HepG2 (cell line): Measurements from ENCODE around the gene PDZK1. TPM values are rescaled to one million over a fixed set of nuclear protein-coding genes. Genes with fewer than 3 reads are reported as not detected.

Experiments used
- ASH2L ChIP-seq: fragments of 300-600, 200-600 bp; sonication (generic); IDR thresholded peaks from 2 replicates; pipeline ENCODE4 v1.7.0; 2017; ENCODE audit warnings: low read depth, mild to moderate bottlenecking, moderate library complexity, mixed read lengths, low read length; ENCODE audit not compliant: insufficient read length
- BCL6 ChIP-seq: IDR thresholded peaks from 2 replicates; pipeline ENCODE4 v1.6.1; 2016; ENCODE audit warnings: missing genetic modification reagents, missing compliant biosample characterization
- CBX2 ChIP-seq, 2 experiments: fragments of 200-600 bp in 1 of 2; sonication (generic); formaldehyde crosslinking in 1 of 2; IDR thresholded peaks; 2 replicates each; pipeline versions ENCODE4 v1.7.0 to v1.8.1; 2018 to 2022; ENCODE audit warnings: low read depth in 2 of 2, low read length in 1 of 2, mild to moderate bottlenecking in 1 of 2, missing genetic modification reagents in 1 of 2
- CENPX ChIP-seq: sonication (generic); formaldehyde crosslinking; IDR thresholded peaks from 2 replicates; pipeline ENCODE4 v1.9.0; 2021; ENCODE audit warnings: mild to moderate bottlenecking, missing genetic modification reagents, moderate library complexity
- FOSL2 ChIP-seq: sonication (generic); formaldehyde crosslinking; IDR thresholded peaks from 2 replicates; pipeline ENCODE4 v1.4.0; 2020; ENCODE audit warnings: missing genetic modification reagents
- GATAD2A ChIP-seq: IDR thresholded peaks from 2 replicates; pipeline ENCODE4 v1.6.1; 2016
- HNF4A ChIP-seq: sonication (generic); formaldehyde crosslinking; IDR thresholded peaks from 2 replicates; pipeline ENCODE4 v1.4.0; 2020; ENCODE audit warnings: missing genetic modification reagents
- KMT2B ChIP-seq: IDR thresholded peaks from 2 replicates; pipeline ENCODE4 v1.6.1; 2016; ENCODE audit warnings: missing genetic modification reagents, missing compliant biosample characterization
- ONECUT2 ChIP-seq: sonication (generic); formaldehyde crosslinking; IDR thresholded peaks from 2 replicates; pipeline ENCODE4 v1.4.0; 2020; ENCODE audit warnings: missing genetic modification reagents
- PCBP2 ChIP-seq: fragments of 200-400 bp; formaldehyde crosslinking; optimal IDR thresholded peaks from 2 replicates; pipeline ENCODE3; 2018; ENCODE audit warnings: low read length, low read depth; ENCODE audit not compliant: poor library complexity, severe bottlenecking
- POLR2AphosphoS5 ChIP-seq: IDR thresholded peaks from 2 replicates; pipeline ENCODE4 v1.6.1; 2012; ENCODE audit warnings: low read depth, low read length
- SALL2 ChIP-seq: sonication (generic); formaldehyde crosslinking; IDR thresholded peaks from 2 replicates; pipeline ENCODE4 v1.8.1; 2023; ENCODE audit warnings: mild to moderate bottlenecking, missing genetic modification reagents, inconsistent platforms
- ZBTB38 ChIP-seq: sonication (generic); formaldehyde crosslinking; IDR thresholded peaks from 2 replicates; pipeline ENCODE4 v1.5.1; 2020; ENCODE audit warnings: mild to moderate bottlenecking, missing genetic modification reagents
- ZFY ChIP-seq: sonication (generic); formaldehyde crosslinking; IDR thresholded peaks from 2 replicates; pipeline ENCODE4 v1.4.0; 2020; ENCODE audit warnings: missing genetic modification reagents
- ZNF256 ChIP-seq: sonication (generic); formaldehyde crosslinking; conservative IDR thresholded peaks from 2 replicates; pipeline ENCODE4 v1.4.0; 2020; ENCODE audit warnings: missing genetic modification reagents
- ZNF3 ChIP-seq: IDR thresholded peaks from 2 replicates; pipeline ENCODE4 v1.7.0; 2017; ENCODE audit warnings: inconsistent platforms
- ZNF33A ChIP-seq: sonication (generic); formaldehyde crosslinking; IDR thresholded peaks from 2 replicates; pipeline ENCODE4 v1.5.1; 2020; ENCODE audit warnings: missing genetic modification reagents, mild to moderate bottlenecking, moderate library complexity, borderline replicate concordance
- ZNF460 ChIP-seq: sonication (generic); formaldehyde crosslinking; IDR thresholded peaks from 2 replicates; pipeline ENCODE4 v1.5.1; 2020; ENCODE audit warnings: missing genetic modification reagents, mild to moderate bottlenecking, borderline replicate concordance
- ZNF549 ChIP-seq: sonication (generic); formaldehyde crosslinking; IDR thresholded peaks from 2 replicates; pipeline ENCODE4 v1.5.0; 2020; ENCODE audit warnings: missing genetic modification reagents
- ZNF572 ChIP-seq: sonication (generic); formaldehyde crosslinking; IDR thresholded peaks from 2 replicates; pipeline ENCODE4 v1.5.1; 2020; ENCODE audit warnings: mild to moderate bottlenecking, missing genetic modification reagents
- ZNF577 ChIP-seq: sonication (generic); formaldehyde crosslinking; IDR thresholded peaks from 2 replicates; pipeline ENCODE4 v1.4.0; 2020; ENCODE audit warnings: mild to moderate bottlenecking, low read depth, missing genetic modification reagents, borderline replicate concordance
- ZNF614 ChIP-seq: IDR thresholded peaks from 2 replicates; pipeline ENCODE4 v1.6.1; 2018; ENCODE audit warnings: missing biosample characterization, missing genetic modification reagents, inconsistent platforms, borderline replicate concordance
- ZNF644 ChIP-seq: IDR thresholded peaks from 2 replicates; pipeline ENCODE4 v1.6.1; 2016; ENCODE audit warnings: low read depth
- ZNF652 ChIP-seq: IDR thresholded peaks from 2 replicates; pipeline ENCODE4 v1.6.1; 2016; ENCODE audit warnings: low read depth, borderline replicate concordance
- polyA plus RNA-seq, 8 experiments: library from polyadenylated mRNA; depleted of rRNA in 3 of 8; stranded (reverse) in 7 of 8; unstranded in 1 of 8; fragments of >200 nt; fragmentation: Illumina TruSeq in 4 of 8; extraction: Trizol in 4 of 8; gene quantifications; 2 replicates each; pipeline versions ENCODE4 v1.2.1 to v1.2.3, GENCODE V29; 2011 to 2016; ENCODE audit warnings: low read depth in 4 of 8, missing spikeins in 1 of 8, mixed read lengths in 1 of 8; ENCODE audit not compliant: insufficient read depth in 1 of 8
- total RNA-seq, 5 experiments: library from RNA; depleted of rRNA; stranded (reverse); fragments of >200 nt; fragmentation: Illumina TruSeq; extraction: Trizol; gene quantifications; 2 replicates each; pipeline ENCODE4 v1.2.3, GENCODE V29; 2016; ENCODE audit warnings: low read depth in 1 of 5
- TF ChIP-seq, protein P1 (sequence below): sonication (generic); formaldehyde crosslinking; IDR thresholded peaks from 2 replicates; pipeline ENCODE4 v1.4.0; 2020; ENCODE audit warnings: missing genetic modification reagents
- TF ChIP-seq, protein P2 (sequence below): sonication (generic); formaldehyde crosslinking; IDR thresholded peaks from 2 replicates; pipeline ENCODE4 v1.4.0; 2020; ENCODE audit warnings: low read depth, mild to moderate bottlenecking, missing genetic modification reagents
- TF ChIP-seq, protein P3 (sequence below): sonication (generic); formaldehyde crosslinking; IDR thresholded peaks from 2 replicates; pipeline ENCODE4 v1.4.0; 2020; ENCODE audit warnings: missing genetic modification reagents

PDZK1 gene
- total and polyA plus RNA-seq, 2 of the 13 experiments (the other 11 are each of a cell fraction or from before 2014, with no cell fraction given), result 16.2 to 46.4 TPM

DNA sequence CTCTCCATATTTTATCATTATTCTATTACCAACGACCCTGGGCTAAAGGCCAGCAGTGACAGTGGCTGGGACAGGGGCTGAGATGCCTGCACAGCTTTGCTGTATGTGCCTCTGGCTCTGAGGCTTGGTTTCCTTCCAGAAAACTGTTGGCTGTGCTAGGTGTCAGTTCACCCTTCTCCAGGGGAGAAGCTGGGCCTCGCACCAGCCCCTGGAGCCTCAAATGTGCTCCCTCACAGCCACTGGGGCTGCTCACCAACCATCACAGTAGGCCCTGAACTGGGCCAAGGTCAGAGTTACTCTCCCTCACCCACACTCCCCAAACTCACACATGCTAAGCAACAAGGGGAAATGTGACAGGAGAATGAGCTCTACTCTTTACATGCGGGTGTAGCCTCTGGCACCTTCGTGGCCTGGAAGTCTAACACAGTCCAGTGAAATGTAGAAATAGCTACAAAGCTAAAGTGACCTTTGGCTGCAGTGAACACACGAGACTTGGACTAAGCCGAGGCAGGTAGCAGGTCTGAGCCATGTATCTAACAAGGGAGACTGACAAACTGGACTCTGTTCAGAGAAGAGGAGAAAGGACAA, 7.5 kb upstream of the PDZK1 start (continued):
- no peak for TF ChIP-seq ZNF549 (CRISPR knock-in tag)
- TF ChIP-seq PCBP2, result no peak
- TF ChIP-seq BCL6 (CRISPR knock-in tag), result peak; percentile 59; the same call in 1 of the 2 replicates
- 0 out of 2 replicates have a peak, but pooled peaks have one; percentile 25 for TF ChIP-seq ZNF614 (CRISPR knock-in tag)
- TF ChIP-seq KMT2B (CRISPR knock-in tag), result peak; percentile 42; the same call in 1 of the 2 replicates
- TF ChIP-seq, protein P1, sequence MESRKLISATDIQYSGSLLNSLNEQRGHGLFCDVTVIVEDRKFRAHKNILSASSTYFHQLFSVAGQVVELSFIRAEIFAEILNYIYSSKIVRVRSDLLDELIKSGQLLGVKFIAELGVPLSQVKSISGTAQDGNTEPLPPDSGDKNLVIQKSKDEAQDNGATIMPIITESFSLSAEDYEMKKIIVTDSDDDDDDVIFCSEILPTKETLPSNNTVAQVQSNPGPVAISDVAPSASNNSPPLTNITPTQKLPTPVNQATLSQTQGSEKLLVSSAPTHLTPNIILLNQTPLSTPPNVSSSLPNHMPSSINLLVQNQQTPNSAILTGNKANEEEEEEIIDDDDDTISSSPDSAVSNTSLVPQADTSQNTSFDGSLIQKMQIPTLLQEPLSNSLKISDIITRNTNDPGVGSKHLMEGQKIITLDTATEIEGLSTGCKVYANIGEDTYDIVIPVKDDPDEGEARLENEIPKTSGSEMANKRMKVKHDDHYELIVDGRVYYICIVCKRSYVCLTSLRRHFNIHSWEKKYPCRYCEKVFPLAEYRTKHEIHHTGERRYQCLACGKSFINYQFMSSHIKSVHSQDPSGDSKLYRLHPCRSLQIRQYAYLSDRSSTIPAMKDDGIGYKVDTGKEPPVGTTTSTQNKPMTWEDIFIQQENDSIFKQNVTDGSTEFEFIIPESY, result no peak
- no peak; the same call in 1 of the 2 replicates for TF ChIP-seq ZNF644 (CRISPR knock-in tag)
- peak; percentile 59 for TF ChIP-seq POLR2AphosphoS5
- TF ChIP-seq ZNF652 (CRISPR knock-in tag), result no peak
- TF ChIP-seq GATAD2A (CRISPR knock-in tag), result peak; percentile 84
- no peak for TF ChIP-seq CBX2 (IDR thresholded peaks at IDR 0.05; ENCODE audit: low read depth, low read length)
- TF ChIP-seq CBX2 (CRISPR knock-in tag; IDR thresholded peaks at IDR 0.05; ENCODE audit: low read depth), result no peak
- TF ChIP-seq, protein P2, sequence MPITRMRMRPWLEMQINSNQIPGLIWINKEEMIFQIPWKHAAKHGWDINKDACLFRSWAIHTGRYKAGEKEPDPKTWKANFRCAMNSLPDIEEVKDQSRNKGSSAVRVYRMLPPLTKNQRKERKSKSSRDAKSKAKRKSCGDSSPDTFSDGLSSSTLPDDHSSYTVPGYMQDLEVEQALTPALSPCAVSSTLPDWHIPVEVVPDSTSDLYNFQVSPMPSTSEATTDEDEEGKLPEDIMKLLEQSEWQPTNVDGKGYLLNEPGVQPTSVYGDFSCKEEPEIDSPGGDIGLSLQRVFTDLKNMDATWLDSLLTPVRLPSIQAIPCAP (CRISPR knock-in tag), result 0 out of 2 replicates have a peak, but pooled peaks have one; percentile 71
- no peak for TF ChIP-seq SALL2 (CRISPR knock-in tag)
- peak; percentile 87; the same call in 1 of the 2 replicates for TF ChIP-seq ZNF33A (CRISPR knock-in tag)
- TF ChIP-seq ZNF577 (CRISPR knock-in tag), result no peak
- TF ChIP-seq, protein P3, sequence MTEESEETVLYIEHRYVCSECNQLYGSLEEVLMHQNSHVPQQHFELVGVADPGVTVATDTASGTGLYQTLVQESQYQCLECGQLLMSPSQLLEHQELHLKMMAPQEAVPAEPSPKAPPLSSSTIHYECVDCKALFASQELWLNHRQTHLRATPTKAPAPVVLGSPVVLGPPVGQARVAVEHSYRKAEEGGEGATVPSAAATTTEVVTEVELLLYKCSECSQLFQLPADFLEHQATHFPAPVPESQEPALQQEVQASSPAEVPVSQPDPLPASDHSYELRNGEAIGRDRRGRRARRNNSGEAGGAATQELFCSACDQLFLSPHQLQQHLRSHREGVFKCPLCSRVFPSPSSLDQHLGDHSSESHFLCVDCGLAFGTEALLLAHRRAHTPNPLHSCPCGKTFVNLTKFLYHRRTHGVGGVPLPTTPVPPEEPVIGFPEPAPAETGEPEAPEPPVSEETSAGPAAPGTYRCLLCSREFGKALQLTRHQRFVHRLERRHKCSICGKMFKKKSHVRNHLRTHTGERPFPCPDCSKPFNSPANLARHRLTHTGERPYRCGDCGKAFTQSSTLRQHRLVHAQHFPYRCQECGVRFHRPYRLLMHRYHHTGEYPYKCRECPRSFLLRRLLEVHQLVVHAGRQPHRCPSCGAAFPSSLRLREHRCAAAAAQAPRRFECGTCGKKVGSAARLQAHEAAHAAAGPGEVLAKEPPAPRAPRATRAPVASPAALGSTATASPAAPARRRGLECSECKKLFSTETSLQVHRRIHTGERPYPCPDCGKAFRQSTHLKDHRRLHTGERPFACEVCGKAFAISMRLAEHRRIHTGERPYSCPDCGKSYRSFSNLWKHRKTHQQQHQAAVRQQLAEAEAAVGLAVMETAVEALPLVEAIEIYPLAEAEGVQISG (CRISPR knock-in tag), result peak; percentile 72
- no peak for TF ChIP-seq ZNF256 (CRISPR knock-in tag)
- 0 out of 2 replicates have a peak, but pooled peaks have one; percentile 52 for TF ChIP-seq ZNF572 (CRISPR knock-in tag)
- no peak for TF ChIP-seq ZBTB38
- TF ChIP-seq HNF4A (CRISPR knock-in tag), result peak; percentile 89
- TF ChIP-seq ASH2L, result peak; percentile 28
- TF ChIP-seq ZFY (CRISPR knock-in tag), result peak; percentile 92
- TF ChIP-seq ZNF3 (CRISPR knock-in tag), result no peak
- TF ChIP-seq FOSL2 (CRISPR knock-in tag), result 0 out of 2 replicates have a peak, but pooled peaks have one; percentile 12
- no peak for TF ChIP-seq ONECUT2 (CRISPR knock-in tag)
- no peak for TF ChIP-seq ZNF460
- no peak for TF ChIP-seq CENPX (CRISPR knock-in tag)
